HT1080 (cell line): ENCODE results near the gene TP53TG3B. TPM values are rescaled to one million over a fixed set of nuclear protein-coding genes. Genes with fewer than 3 reads are reported as not detected.
"Not testable (repeated sequence)": the region's sequence is repeated elsewhere in the genome, so short reads cannot be mapped to it uniquely, and the experiment has no call there.

Experiments used
- DNase-seq: peaks from one replicate; pipeline ENCODE4 v3.0.0-alpha.2; 2015; ENCODE audit warnings: low read depth
- polyA plus RNA-seq, 2 experiments: library from polyadenylated mRNA; depleted of rRNA; stranded (reverse); fragments of >200 nt; gene quantifications; 2 replicates each; pipeline ENCODE4 v1.2.3, GENCODE V29; 2015
- small RNA-seq: library from RNA; depleted of rRNA; stranded (forward); fragments of <200 nt; gene quantifications from one replicate; pipeline ENCODE3, GENCODE V24; 2014
- total RNA-seq: library from RNA; depleted of rRNA; stranded (reverse); fragments of >200 nt; shearing (Covaris generic); gene quantifications from 2 replicates; pipeline ENCODE4 v1.2.3, GENCODE V29; 2014; rRNA removed

Gene TP53TG3B, protein sequence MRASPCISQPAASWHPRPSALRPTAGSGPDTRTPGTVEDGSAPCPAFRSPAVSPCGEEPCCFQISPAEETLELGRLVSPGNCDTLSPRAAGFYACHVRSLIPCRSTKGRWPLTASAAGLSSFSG
- 1.8 TPM in 1 of 2 replicates, not detected in the other for total RNA-seq
- 1.5 and 2.7 TPM in 2 replicates for polyA plus RNA-seq (2015; cell fraction: cytosol; rRNA removed)
- polyA plus RNA-seq (2015; cell fraction: nucleus; rRNA removed) = 2.2 and 4.6 TPM in 2 replicates

DNA sequence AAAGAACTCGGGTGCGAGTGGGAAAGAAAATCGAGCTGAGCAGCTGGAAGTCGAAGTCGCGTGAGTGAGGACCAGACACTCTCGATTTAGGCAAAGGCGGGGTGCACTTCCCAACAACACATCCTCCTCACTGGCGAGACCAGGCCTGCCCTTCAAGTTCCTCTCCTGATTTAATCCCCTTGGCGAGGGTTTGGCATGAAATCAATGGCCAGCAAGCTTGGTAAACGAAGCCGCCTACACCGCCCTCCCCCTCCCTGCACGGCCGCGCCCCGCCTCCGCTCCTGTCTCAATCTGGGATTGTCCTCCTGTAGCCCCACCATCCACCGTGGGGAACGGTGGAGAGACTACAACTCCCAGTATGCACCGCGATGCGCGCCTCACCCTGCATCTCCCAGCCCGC lies at the start of gene TP53TG3B:
TSS of gene TP53TG3B (plus strand) at position 301 of the 400 bp plus-strand sequence. CDS start at position 369, 68 bp downstream.
- not testable (repeated sequence) for DNase-seq

DNA sequence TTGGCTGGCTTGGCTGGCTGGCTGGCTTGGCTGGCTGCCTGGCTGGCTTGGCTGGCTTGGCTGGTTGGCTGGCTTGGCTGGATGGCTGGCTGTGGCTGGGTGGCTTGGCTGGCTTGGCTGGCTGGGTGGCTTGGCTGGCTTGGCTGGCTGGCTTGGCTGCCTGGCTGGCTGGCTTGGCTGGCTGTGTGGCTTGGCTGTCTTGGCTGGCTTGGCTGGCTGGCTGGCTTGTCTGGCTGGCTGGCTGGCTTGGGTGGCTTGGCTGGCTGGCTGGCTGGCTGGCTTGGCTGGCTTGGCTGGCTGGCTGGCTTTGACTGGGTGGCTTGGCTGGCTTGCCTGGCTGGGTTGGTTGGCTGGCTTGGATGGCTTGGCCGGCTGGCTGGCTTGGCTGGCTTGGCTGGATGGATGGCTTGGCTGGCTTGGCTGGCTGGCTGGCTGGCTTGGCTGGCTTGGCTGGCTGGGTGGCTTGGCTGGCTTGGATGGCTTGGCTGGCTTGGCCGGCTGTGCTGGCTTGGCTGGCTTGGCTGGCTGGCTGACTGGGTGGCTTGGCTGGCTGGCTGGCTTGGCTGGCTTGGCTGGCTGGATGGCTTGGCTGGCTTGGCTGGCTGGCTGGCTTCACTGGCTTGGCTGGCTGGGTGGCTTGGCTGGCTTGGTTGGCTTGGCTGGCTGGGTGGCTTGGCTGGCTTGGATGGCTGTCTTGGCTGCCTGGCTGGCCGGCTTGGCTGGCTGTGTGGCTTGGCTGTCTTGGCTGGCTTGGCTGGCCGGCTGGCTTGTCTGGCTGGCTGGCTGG lies 24.2 kb upstream of the TP53TG3B start:
- not testable (repeated sequence) for DNase-seq

DNA sequence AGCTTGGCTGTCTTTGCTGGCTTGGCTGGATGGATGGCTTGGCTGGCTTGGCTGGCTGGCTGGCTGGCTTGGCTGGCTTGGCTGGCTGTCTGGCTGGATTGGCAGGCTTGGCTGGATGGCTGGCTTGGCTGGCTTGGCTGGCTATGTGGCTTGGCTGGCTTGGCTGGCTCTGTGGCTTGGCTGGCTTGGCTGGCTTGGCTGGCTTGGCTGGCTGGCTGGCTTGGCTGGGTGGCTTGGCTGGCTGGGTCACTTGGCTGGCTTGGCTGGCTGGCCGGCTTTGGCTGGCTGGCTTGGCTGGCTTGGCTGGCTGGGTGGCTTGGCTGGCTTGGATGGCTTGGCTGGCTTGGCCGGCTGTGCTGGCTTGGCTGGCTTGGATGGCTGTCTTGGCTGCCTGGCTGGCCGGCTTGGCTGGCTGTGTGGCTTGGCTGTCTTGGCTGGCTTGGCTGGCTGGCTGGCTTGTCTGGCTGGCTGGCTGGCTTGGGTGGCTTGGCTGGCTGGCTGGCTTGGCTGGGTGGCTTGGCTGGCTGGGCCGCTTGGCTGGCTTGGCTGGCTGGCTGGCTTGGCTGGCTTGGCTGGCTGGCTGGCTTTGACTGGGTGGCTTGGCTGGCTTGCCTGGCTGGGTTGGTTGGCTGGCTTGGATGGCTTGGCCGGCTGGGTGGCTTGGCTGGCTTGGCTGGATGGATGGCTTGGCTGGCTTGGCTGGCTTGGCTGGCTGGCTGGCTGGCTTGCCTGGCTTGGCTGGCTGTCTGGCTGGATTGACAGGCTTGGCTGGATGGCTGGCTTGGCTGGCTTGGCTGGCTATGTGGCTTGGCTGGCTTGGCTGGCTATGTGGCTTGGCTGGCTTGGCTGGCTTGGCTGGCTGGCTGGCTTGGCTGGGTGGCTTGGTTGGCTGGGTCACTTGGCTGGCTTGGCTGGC lies 22.8 kb upstream of the TP53TG3B start:
- not testable (repeated sequence) for DNase-seq

DNA sequence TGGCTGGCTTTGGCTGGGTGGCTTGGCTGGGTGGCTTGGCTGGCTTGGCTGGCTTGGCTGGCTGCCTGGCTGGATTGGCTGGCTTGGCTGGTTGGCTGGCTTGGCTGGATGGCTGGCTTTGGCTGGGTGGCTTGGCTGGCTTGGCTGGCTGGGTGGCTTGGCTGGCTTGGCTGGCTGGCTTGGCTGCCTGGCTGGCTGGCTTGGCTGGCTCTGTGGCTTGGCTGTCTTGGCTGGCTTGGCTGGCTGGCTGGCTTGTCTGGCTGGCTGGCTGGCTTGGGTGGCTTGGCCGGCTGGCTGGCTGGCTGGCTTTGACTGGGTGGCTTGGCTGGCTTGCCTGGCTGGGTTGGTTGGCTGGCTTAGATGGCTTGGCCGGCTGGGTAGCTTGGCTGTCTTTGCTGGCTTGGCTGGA lies 22.1 kb upstream of the TP53TG3B start:
- DNase-seq = not testable (repeated sequence)

DNA sequence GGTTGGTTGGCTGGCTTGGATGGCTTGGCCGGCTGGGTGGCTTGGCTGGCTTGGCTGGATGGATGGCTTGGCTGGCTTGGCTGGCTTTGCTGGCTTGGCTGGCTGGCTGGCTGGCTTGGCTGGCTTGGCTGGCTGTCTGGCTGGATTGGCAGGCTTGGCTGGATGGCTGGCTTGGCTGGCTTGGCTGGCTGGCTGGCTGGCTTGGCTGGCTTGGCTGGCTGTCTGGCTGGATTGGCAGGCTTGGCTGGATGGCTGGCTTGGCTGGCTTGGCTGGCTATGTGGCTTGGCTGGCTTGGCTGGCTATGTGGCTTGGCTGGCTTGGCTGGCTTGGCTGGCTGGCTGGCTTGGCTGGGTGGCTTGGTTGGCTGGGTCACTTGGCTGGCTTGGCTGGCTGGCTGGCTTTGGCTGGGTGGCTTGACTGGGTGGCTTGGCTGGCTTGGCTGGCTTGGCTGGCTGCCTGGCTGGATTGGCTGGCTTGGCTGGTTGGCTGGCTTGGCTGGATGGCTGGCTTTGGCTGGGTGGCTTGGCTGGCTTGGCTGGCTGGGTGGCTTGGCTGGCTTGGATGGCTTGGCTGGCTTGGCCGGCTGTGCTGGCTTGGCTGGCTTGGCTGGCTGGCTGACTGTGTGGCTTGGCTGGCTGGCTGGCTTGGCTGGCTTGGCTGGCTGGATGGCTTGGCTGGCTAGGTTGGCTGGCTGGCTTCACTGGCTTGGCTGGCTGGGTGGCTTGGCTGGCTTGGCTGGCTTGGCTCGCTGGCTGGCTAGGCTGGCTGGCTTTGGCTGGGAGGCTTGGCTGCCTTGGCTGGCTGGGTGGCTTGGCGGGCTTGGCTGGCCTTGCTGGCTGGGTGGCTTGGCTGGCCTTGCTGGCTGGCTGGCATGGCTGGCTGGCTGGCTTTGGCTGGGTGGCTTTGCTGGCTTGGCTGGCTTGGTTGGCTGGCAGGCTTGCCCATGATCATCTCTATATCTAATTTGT lies 21.3 kb upstream of the TP53TG3B start:
- DNase-seq = peak; percentile 15

Small RNA genes within 50 kb of the gene (small RNA-seq; reads per million reads assigned to genes)
- gene AC141257.3 (not detected), gene AC141257.4 (not detected)

Other genes with a start within 250 kb of the TP53TG3B start
- gene TP53TG3C, start 166.6 kb upstream of the TP53TG3B start, total RNA-seq = 0.23 TPM in 1 of 2 replicates, not detected in the other
- gene TP53TG3E, start 56.5 kb upstream of the TP53TG3B start, total RNA-seq = not detected in 2 replicates
- gene TP53TG3F, start 98.8 kb downstream of the TP53TG3B start, total RNA-seq = 0.10 TPM in 1 of 2 replicates, not detected in the other